NCI-H1092 treated with DMSO at 0.1 percent for 48 hours (cell line): ENCODE measurements around the gene RPRD1B.
"Not testable (repeated sequence)": the region's sequence is repeated elsewhere in the genome, so short reads cannot be mapped to it uniquely, and the experiment has no call there.

Experiments used
- DNase-seq: peaks from one replicate; lab custom pipeline; 2025; lab: John Stamatoyannopoulos, UW

The RPRD1B gene

DNA sequence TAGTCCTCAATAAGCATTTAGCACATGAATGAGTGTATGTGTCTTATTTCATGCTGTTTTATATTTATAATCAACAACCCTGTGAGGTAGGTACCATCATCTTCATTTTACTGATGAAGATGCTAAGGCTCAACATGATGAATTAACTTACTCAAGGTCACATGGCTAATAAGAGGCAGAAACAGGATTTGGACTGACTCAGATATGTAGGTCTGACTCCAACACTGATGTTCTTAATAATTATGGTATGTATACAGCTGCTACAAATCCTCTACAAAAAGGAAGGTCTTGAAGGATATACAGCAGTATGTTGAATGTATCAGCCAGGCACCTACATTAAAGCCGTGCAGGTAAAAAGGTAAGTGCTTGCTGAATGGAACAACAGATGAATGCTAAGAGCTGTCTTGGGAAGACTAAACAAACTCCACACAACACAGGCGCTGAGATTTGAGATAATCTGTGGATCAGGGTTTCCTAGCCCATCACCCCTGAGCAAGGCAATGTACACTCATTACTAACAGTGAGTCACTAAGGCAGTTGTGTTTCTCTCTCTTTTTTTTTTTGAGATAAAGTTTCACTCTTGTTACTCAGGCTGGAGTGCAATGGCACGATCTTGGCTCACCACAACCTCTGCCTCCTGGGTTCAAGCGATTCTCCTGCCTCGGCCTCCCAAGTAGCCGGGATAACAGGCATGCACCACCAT lies 32.2 kb upstream of the RPRD1B start:
- DNase-seq = no peak

DNA sequence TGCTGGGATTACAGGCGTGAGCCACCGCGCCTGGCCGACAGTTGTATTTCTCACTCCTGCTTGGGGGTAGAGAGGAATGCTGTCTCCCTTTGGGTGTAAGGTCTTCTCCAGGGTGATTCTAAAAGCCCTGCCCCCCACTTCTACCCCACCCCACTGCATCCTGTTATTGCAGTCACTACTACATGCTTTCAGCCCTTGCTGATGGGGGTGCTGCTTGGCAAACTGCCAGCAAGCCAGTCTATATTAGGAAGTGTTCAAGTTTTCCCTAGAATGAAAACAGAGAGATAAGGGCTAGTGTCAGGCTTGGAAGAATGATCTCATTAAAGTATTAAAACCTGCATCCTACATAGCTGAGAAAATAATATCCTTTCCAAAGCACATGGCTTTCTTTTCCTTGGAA lies 31.6 kb upstream of the RPRD1B start:
- DNase-seq = no peak

DNA sequence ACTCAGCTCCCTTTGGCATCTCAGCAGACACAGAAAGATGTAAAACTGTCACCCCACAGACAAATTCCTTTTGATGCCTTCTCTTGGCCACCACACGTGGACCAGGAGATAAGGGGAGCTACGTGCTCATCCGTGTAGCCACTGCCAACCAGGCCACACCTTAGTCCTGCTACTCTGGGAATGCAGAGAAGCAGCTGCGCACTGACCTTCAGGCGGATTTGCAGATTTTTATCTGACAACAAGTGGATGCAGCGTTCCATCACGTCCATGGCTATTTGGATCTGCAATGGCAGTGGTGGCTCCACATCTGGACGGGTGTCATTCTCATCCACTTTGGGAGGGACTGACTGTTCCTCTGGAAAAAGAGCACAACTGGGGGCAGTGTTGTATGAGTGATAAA lies 31.1 kb upstream of the RPRD1B start:
- no peak for DNase-seq

DNA sequence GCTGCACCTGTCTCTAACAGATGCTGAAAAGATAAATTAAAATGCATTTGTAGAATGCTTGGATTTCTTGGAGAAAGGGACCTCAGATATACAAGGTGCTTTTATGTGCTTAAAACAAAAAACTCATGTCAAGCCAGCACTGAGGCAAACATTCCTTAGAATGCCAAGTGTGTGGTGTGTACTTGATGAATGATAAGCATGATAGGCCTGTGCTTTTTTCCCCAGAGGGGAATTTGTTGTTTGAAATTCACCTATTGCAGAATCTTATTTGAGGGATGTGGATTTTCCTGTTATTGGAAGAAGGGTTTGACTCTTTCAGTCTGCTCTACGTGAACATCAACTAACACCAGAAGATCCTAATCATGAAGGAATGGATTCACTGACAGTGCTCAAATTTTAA lies 29.1 kb upstream of the RPRD1B start:
- DNase-seq = no peak

DNA sequence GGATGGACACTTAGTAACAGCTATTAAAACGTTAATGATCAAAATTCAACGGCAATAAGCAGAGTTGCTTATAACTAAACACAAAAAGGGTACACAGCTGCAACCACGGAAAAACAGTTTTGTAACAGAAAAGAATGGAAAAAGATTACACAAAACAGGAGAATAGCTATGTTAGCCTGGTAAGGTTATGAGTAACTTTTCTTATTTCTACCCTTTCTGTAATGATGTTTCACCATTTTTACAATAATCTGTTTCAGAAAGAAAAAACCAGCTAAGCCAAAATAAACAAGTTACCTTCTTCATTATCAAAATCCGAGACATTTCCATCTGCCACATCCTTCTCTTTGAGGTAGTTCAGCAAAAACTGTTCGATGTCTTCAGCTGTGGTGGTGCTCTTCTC lies 27.6 kb upstream of the RPRD1B start:
- no peak for DNase-seq

DNA sequence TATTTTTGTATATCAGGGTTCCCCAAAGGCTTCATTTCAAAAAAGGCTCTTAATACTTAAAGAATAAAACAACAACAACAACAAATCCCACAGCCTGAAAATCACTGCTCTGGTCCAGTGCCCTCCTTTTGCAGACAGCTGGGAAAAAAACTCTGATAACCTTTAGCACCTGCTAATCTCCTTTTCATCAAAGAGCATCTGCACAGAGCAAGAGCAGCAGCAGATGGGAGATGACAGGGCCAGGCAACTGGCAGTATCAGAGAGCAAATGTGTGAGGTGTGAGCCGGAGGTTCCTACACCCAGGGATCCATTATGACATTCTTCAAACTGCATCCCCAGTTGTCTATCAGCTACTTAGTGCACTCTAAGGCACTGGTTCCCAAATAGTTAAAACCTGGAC lies 26.0 kb upstream of the RPRD1B start:
- no peak for DNase-seq

DNA sequence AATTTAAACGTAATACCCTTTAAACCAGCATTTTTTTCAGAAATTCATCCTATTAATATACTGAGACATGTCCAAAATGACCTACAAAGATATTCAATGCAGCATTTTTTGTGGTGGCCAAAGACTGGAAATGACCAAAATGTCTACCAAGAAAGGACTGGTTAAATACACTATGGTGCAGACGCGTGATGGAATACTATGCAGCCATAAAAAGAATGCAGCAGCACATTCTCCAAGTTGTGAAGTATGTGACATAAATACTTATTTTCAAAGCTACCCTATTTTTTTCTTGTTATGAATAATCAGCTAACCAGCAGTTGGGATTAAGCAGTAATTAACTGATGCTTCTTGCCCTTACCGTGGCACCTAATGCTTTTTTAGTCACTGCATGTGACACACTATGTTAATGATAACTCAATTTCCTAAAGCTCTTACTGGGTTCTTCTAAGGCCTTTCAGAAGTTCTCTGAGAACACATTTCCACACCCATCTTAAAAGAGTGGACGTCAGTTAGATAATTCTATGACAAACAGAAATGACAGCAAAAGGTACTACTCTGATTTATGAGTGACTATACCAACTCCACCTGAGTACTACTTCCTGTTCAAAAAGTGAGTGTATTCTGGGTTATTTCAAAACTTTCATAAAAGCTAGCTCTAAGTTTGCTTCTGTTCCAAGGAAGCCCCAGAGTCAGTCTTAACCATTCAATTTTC lies 25.2 kb upstream of the RPRD1B start:
- no peak for DNase-seq

DNA sequence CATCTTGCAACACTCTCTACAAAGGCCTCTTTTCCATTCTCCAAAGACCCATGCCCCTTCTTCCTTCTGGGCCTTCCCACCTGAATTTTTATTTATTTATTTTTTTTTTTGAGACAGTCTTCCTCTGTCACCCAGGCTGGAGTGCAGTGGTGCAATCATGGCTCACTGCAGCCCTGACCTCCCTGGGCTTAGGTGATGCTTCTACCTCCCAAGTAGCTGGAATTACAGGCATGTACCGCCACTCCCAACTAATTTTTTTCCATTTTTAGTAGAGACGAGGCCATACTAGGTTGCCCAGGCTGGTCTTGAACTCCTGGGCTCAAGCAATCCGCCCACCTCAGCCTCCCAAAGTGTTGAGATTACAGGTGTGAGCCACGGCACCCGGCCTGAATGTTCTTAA lies 24.1 kb upstream of the RPRD1B start:
- not testable (repeated sequence) for DNase-seq

DNA sequence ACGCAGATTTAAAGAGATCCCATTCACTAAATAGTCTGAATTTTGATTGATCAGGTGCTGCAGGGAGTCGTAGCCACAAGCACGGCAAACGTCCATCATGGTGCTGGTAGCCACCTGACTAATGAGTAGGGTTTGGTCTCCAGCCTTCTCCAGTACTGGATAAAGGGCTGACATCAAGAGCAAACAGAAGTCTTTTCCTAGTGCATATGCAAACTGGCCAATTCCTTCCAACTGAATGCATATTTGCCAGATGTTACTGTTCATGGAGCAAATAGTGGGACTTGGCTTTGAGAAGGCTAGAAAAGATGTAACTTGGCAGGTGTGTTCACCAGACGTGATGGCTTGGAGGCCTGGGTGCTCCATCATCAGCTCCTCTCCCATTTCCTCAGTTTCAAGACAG lies 21.9 kb upstream of the RPRD1B start:
- DNase-seq = no peak

DNA sequence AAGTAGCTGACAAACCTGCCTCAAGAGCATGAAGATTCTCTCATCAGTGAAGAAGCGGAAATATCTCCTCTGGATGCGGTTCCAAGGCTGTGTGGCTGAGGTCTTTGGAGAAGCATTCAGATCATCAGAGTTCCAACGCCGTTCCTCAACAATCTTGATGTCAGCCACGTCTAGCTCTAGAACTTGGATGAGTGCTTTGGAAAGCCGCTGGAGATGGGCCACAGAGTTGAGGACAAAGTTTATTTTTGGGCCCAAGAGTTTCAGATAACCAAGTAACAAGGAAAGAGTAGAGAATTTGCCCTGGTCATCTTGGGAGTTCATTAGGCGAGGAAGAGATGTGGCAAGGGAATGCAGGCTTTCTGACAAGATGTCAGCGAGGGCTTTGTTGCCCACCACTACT lies 21.2 kb upstream of the RPRD1B start:
- no peak for DNase-seq

DNA sequence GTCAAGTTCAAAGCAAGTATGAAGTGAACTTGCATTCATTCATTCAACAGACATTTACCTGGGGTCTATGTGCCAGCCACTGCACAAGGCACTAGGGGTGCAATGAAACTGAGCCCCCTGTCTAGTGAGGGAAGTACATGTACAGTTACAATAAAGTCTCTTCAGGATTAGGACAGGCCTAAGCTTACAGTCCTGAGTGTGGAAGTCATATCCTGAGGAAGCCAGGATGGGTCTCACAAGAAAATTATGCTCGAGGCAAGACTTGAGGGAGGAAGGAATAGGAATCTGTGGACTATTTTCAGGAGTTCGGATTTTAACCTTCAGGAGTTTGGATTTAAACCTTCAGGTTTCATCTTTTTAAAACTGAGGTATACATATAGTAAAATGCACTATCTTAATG lies 19.7 kb upstream of the RPRD1B start:
- DNase-seq = no peak

DNA sequence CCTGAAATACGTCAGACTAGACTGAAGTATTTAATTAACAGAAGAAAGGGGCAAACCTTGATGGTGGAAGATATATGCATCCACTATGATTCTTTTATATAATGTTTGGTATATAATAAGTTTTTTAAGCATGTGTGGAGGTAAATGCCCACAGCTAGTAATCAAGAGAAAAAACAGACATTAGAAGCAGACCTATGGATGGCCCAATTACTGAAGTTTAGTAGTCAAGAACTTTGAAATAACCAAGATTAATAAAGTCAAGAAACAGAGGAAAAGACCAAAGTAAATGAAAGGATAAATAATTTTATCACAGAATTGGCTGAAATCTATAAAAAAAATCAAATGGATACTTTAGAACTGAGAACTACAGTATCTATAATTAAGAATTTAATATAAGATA lies 15.6 kb upstream of the RPRD1B start:
- no peak for DNase-seq

DNA sequence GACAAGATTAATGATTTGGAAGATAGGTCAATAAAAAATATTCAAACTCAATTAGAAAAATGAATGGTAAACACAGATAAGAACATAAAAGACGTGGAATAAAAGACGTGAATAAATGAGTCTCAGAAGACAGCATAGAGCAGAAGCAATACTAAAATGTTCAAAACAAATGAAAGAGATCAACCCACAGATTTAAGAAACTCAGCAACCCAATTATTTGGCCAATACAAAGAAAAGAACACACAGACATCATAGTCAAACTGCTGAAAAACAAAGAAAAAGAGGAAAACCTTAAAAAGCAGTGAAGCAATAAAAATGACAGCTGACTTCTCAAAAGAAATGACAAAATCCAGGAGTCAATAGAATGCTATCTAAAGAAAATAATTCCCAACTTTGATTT lies 15.2 kb upstream of the RPRD1B start:
- no peak for DNase-seq

DNA sequence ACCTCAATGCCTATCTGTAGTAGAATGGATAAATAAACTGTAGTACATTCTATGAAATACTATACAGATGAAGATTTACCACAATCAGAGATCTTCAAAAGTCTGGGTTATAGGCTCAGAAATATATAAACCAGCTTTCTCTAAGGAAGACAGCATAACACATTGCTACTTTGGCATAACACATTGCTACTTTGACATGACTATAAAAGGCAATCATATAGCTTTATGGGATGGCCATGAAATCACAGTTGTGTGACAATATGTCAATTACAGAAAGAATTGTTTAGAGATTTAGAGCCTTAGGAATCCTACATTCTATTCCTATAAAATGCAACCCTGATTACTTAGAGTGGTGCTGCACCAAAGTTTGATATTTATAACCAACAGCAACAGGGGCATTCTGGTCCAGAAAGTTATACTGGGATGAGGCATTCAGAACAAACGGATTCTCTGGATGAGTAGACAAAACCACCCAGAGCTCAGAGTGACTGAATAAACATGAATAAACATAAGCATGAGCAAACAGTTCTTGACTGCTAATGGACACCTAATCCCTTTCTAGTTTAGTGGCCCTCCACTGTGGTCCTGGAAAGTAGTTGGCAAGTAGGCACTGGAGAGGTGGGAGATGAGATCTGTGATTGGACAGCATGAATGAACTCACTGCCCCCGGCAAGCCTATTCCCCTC lies 12.3 kb upstream of the RPRD1B start:
- no peak for DNase-seq

DNA sequence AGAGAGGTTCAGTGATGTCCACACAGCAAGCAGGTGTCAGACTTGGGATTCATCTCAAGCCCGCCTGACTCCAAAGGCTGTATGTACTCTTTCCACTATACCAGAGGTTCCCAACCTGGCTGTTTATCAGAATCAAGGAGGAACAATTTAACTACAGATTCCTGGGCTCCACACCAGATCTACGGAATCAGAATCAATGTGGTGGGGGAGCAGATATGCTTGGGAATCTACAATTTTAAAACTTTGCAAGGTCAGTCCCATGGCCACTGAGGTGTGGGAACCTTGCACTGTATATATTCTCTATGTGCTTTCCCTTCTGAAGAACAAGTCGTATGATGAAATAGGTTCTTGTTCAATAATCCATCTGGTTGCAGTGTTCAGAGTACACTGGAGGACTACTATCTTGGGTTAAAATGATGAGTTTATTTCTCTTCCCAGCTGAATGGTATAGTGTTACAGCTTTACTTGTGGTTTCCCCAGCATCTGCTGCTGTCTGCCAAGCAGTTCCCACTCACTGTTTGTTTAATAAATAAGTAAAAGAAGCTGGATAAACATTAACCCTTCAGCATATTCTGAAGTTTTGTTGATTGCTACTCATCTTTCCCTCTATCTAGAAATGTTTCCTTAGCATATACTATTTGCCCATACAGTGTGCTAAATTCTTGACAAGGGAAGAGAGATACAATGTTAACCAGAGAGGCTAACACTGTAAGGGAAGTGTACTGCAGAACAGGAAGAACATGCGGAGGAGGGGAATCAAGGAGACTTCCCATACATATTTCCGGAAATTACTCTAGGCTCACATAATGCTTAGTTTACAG lies 10.2 kb upstream of the RPRD1B start:
- DNase-seq = no peak

DNA sequence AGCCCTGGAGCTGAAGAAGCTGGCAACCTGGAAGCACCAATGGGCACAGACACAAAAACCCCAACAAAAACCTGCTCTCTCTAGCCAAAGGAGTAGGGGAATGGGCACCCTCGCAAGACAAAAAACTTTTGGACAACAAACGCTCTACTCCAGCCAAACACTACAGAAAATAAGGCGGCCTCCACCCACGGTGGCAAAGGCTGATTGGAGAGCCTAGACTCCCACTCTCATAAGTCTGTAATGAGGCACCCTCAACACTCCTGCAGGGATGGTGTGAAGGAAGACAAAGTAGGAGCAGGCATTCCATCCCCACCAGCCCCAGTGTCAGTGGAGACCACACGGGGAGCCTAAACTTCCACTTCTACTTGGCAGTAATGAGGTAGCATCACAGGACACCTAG lies 9.1 kb upstream of the RPRD1B start:
- no peak for DNase-seq

DNA sequence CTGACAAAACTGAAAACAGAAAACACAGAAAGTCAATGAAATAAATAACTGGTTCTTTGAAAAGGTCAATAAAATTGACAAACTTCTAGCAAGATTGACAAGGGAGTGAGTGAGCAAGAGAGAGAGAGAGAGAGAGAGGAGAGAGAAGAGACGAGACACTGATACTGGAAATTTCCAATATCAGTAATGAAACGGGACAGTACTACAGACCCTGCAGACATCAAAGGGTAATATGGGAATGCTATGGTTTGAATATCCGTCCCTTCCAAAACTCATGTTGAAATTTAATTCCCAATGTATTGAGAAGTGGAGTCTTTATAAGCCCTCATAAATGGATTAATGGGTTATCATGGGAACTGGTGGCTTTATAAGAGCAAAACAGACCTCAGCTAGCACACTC lies 4.1 kb upstream of the RPRD1B start:
- no peak for DNase-seq

DNA sequence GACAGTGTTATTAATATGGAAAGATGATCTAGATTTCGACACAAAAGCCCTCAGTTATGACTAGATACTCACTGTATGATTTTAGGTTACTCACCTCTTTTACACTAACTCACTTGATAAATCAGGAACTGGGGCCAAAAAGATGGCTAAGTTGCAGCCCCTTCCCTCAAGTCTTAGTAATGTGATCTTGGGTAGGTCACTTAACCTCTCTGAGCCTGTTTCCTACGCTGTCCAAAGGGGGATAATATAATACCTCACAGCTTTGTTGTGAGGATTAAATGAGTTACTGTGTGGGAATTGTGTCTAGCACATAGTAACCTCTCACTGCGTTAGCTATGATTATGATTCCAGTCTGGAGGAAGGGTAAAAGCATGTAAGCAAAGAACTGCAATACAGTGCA lies 1.6 kb upstream of the RPRD1B start:
- DNase-seq = no peak

DNA sequence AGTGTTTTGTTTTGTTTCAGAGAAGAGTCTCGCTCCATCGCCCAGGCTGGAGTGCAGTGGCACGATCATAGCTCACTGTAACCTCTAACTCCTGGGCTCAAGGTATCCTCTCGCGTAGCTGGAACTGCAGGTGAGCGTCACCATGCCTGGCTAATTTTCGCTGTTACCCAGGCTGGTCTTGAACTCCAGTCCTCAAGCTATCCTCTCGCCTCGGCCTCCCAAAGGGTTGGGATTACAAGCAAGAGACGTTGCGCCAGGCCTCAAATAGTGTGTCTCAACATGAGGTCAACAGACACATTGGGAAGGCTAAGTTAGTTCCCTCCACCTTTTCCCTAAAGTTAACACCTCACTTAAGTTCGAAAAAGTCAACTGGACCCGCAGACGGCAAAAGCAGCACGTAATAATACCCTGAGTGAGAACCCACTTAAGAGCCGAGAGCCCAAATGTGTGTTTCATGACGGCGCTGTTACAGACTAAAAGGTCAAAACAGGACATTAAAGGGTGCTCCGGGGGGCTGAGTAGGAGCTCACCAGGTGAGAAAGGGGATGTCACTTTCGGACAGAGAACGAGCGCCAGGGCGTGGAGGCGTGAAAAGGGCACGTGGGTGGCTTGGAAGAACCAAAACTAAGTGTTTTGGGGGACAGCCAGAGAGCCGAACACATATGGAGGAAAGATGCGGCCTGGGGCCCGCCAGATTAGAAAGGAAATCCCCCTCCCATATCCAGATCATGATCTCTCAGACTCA lies 789 bp upstream of the RPRD1B start:
- DNase-seq = no peak

DNA sequence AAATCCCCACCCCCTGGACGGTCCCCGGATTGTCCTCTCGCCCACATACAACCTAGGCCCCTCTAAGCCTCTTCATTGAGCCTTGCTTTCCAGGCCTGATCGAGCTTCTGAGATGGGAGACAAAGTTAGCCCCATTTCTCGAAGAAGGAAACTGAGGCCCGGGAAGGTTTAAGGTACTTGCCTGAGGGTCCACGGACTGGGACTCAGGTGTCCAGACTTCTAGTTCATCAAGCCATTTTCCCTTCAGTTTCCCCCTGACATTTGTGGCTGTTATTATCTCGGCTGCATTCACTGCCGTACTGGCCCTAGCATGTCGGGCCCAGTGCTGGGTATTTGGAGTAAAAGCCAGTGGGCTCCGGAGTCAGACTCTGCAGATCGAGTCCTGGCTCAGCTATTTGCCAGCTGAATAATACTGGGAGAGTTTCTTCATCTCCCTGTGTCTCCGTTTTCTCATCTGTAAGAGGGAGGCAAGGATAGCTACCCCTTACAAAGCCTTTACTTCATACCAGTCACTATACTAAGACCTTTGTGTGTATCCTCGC lies 633 bp downstream of the RPRD1B start:
- no peak for DNase-seq

DNA sequence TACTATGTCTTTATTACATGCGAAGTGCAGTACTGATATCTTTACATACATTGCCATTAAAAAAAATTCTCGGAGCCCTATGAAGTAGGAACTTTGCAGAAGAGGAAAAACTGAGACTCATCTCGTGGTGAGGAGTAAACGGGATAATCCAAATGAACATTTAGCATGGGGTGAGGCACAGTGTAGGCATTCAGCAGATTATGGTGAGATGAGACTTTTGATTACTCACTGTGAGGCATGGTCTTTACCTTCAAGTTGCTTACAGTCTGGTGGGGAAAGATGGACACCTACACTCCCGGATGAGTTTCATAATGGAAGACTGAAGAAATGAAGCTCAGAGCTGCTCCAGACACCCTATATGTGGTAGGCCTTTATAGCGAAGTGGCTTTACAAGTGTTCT lies 1.4 kb downstream of the RPRD1B start:
- DNase-seq = no peak

DNA sequence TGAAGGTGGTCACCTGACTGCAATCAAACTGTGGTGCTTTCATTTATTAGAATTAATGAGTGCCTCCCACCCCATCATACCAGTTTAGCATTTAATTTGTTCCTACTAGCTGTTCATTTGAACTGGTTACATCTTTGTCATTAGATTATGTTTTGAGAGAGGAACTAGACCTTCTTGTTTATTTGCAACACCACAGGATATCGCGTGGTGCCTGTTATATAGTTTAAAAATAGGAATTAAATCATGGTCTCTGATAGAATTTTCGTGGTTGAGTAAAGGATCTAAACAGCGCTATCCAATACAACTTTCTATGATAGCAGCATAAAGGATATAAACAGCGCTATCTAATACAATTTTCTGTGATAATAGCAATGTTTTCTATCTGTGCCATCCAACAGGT lies 2.8 kb downstream of the RPRD1B start:
- no peak for DNase-seq
